CMK (cell line): Measurements from ENCODE around the gene CRY1.
"Not testable (repeated sequence)": the region's sequence is repeated elsewhere in the genome, so short reads cannot be mapped to it uniquely, and the experiment has no call there.

ENCODE experiments used
- DNase-seq: peaks from one replicate; pipeline ENCODE4 v3.0.0-alpha.2; 2010; ENCODE audit warnings: low read depth

The CRY1 gene

GRCh38 chr12:107064243-107064642, 29.1 kb downstream of the CRY1 start:
- no peak for DNase-seq

GRCh38 chr12:107058190-107058589, 35.2 kb downstream of the CRY1 start:
- DNase-seq, result no peak

- DNase-seq, result no peak
Observed at GRCh38 chr12:107057071-107057834, 36.1 kb downstream of the CRY1 start.

- DNase-seq, result no peak
Observed at GRCh38 chr12:107053709-107054108, 39.6 kb downstream of the CRY1 start.

- DNase-seq, result no peak
Observed at GRCh38 chr12:107045186-107045585, 48.2 kb downstream of the CRY1 start.

GRCh38 chr12:107042801-107043200, 50.5 kb downstream of the CRY1 start:
- DNase-seq, result no peak

GRCh38 chr12:107035733-107036132, 57.6 kb downstream of the CRY1 start:
- no peak for DNase-seq

- DNase-seq, result no peak
Observed at GRCh38 chr12:107033758-107034739, 59.3 kb downstream of the CRY1 start.

GRCh38 chr12:107032266-107032665, 61.1 kb downstream of the CRY1 start:
- no peak for DNase-seq

- no peak for DNase-seq
Observed at GRCh38 chr12:107031061-107031460, 62.3 kb downstream of the CRY1 start.

- no peak for DNase-seq
Observed at GRCh38 chr12:107029081-107029480, 64.3 kb downstream of the CRY1 start.

- DNase-seq, result no peak
Observed at GRCh38 chr12:107027636-107028053, 65.7 kb downstream of the CRY1 start.

- no peak for DNase-seq
Observed at GRCh38 chr12:107026806-107027635, 66.3 kb downstream of the CRY1 start.

- DNase-seq, result not testable (repeated sequence)
Observed at GRCh38 chr12:107026356-107026755, 67.0 kb downstream of the CRY1 start.

GRCh38 chr12:107025671-107026070, 67.7 kb downstream of the CRY1 start:
- no peak for DNase-seq

GRCh38 chr12:107019546-107019945, 73.8 kb downstream of the CRY1 start:
- DNase-seq, result no peak

GRCh38 chr12:107017042-107017441, 76.3 kb downstream of the CRY1 start:
- no peak for DNase-seq

GRCh38 chr12:107014055-107014454, 79.3 kb downstream of the CRY1 start:
- no peak for DNase-seq

- no peak for DNase-seq
Observed at GRCh38 chr12:107012736-107013425, 80.5 kb downstream of the CRY1 start.

GRCh38 chr12:107011519-107011918, 81.8 kb downstream of the CRY1 start:
- DNase-seq, result no peak

GRCh38 chr12:107007411-107007810, 85.9 kb downstream of the CRY1 start:
- DNase-seq, result no peak
